ENCODE results near the gene HIPK4. TPM values are rescaled to one million over a fixed set of nuclear protein-coding genes. Genes with fewer than 3 reads are reported as not detected.
A peak's percentile ranks its signal among the peaks of the same experiment; 100 is the strongest.

HIPK4 gene
- total RNA-seq, 1 experiment from 2014 or later, result 0.74 TPM

DNA sequence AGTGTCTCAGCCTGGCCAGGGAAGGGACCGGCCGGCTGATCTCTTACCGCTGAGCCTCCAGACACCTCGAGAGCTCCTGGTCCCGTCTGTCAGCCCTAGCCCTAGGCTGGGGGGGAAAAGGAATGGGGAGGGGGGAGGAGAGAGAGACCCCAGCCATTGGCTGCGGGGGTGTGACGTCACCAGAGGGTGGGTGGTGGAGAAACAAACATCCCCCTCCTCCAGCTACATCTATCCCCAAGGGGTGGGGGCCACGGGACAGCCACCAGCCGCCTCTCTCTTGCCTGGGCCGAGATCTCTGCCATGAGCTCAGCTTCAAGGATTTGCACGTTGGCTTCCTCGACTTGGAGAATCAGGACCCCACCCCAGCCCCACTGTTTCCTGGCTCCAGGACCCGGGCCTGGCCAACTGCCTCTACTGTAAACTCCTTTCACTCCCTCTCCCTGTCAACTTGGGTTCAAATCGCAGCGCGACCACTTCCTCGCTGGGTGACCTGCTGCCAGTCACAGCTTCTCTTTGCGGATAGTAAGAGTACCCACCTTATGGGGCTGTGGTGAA, 23.4 kb upstream of the HIPK4 start, which contains the start of gene PRX:
Gene PRX (minus strand): TSS at position 88 of the 555 bp plus-strand sequence. CDS start 5,446 bp downstream, outside the sequence.
- CTCF ChIA-PET, result no interaction called here
- Histone ChIP-seq H3K9me3 (ENCODE audit: control insufficient read depth in 1 of 2, insufficient read depth in 1 of 2, low read depth in 1 of 2, low read length in 2 of 2) (no peaks in the 10 kb centered on the region), H2AFZ (ENCODE audit: low read depth, low read length, poor library complexity, severe bottlenecking) (no peak within 1 kb of the TSS), H3K9me2 (ENCODE audit: insufficient read depth) (no peaks in the 10 kb centered on the region), H3K9ac (ENCODE audit: low read length) (0 out of 2 replicates have a peak within 1 kb of the TSS, but pooled peaks have one; percentile 62), H4K20me1 (ENCODE audit: insufficient read depth) (no peaks in the 10 kb centered on the region), H3K36me3 (ENCODE audit: control insufficient read depth in 1 of 2, insufficient read depth in 2 of 2, low read length in 2 of 2) (no peaks in the 10 kb centered on the region), H3K4me3 (replicated peaks in 1 of 2; ENCODE audit: low read depth in 1 of 2, low read length in 2 of 2) (no peak within 1 kb of the TSS), H3K4me2 (ENCODE audit: low read length) (peak within 1 kb of the TSS; percentile 87; the same call in 1 of the 2 replicates), H3K27ac (ENCODE audit: low read depth, low read length) (no peak within 1 kb of the TSS; the same call in 1 of the 2 replicates), H3K4me1 (ENCODE audit: control insufficient read depth in 1 of 2, insufficient read depth in 2 of 2, low read length in 2 of 2) (peaks cover 41 to 71% of the 10 kb centered on the region in 2 experiments), H3K79me2 (ENCODE audit: insufficient read depth, low read length) (no peaks in the 10 kb centered on the region), H3K27me3 (ENCODE audit: insufficient read depth, low read length) (no peaks in the 10 kb centered on the region)
- no peak for ATAC-seq
- TF ChIP-seq POLR2A (IDR thresholded peaks at IDR 0.05; ENCODE audit: borderline replicate concordance, extremely low read depth, insufficient read depth, insufficient read length) (no peak), TCF7L2 (IDR thresholded peaks at IDR 0.05; ENCODE audit: borderline replicate concordance, extremely low read depth, insufficient read depth, insufficient read length) (no peak), JUND (IDR thresholded peaks at IDR 0.05) (no peak)
- intact Hi-C loops (cut with micrococcal nuclease), result no loop called here
- no peak for DNase-seq (ENCODE audit: low read depth, low spot score)
- BruUV-seq (replicated peaks), result no TSS peak
- POLR2A ChIA-PET, result interaction anchor here (1.5 to 4.8 kb wide), 3 partner anchors 7 to 20 kb away, joined by 3 to 23 read pairs (median 14); partner anchors contain the start of gene SERTAD1
- RAD21 ChIA-PET (ENCODE audit: low non-redundant PET in 1 of 2, low total read pairs in 2 of 2, uncharacterized antibody in 2 of 2, unreplicated experiment in 2 of 2), result no interaction called here

DNA sequence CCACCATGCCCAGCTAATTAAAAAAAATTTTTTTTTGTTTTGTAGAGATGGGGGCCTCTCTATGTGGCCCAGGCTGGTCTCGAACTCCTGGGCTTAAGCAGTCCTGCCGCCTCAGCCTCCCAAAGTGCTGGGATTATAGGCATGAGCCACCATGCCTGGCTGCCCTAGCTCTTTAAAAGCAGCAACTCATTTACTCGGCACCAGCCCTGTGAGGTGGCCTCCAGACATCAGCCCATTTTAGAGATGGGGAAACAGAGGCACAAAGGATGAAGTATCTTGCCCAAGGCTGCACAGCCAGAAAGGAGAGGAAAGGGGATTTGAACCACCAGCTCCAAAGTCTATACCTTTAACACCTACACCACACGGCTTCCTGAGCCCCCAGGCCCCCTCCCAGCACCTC, 22.9 kb upstream of the HIPK4 start:
- H3K4me2 ChIP-seq (ENCODE audit: low read length), result no peak overlapping the region
- H3K27ac ChIP-seq (ENCODE audit: low read depth, low read length), result no peak overlapping the region
- ATAC-seq (no peak), DNase-seq (ENCODE audit: low read depth, low spot score) (no peak)
- H2AFZ ChIP-seq (ENCODE audit: low read depth, low read length, poor library complexity, severe bottlenecking), result no peak overlapping the region
- no peaks in the 10 kb centered on the region for H3K79me2 ChIP-seq (ENCODE audit: insufficient read depth, low read length)
- H3K4me1 ChIP-seq (ENCODE audit: control insufficient read depth in 1 of 2, insufficient read depth in 2 of 2, low read length in 2 of 2), result peaks cover 41 to 70% of the 10 kb centered on the region in 2 experiments
- intact Hi-C loops (cut with micrococcal nuclease), result no loop called here
- H4K20me1 ChIP-seq (ENCODE audit: insufficient read depth), result no peaks in the 10 kb centered on the region
- no peaks in the 10 kb centered on the region for H3K9me3 ChIP-seq (ENCODE audit: control insufficient read depth in 1 of 2, insufficient read depth in 1 of 2, low read depth in 1 of 2, low read length in 2 of 2)
- ChIA-PET RAD21 (ENCODE audit: low non-redundant PET in 1 of 2, low total read pairs in 2 of 2, uncharacterized antibody in 2 of 2, unreplicated experiment in 2 of 2) (no interaction called here), POLR2A (interaction anchor here (1.1 to 4.8 kb wide), 3 partner anchors 8 to 21 kb away, joined by 3 to 14 read pairs (median 5); partner anchors contain the start of gene SERTAD1), CTCF (interaction anchor here (1.1 kb wide), 1 partner anchor 8 kb away, joined by 3 read pairs; no protein-coding TSS in a partner anchor)
- no peaks in the 10 kb centered on the region for H3K9me2 ChIP-seq (ENCODE audit: insufficient read depth)
- BruUV-seq (replicated peaks), result no TSS peak
- H3K4me3 ChIP-seq (replicated peaks in 1 of 2; ENCODE audit: low read depth in 1 of 2, low read length in 2 of 2), result no peak overlapping the region
- H3K9ac ChIP-seq (ENCODE audit: low read length), result no peak overlapping the region
- no peaks in the 10 kb centered on the region for H3K27me3 ChIP-seq (ENCODE audit: insufficient read depth, low read length)
- H3K36me3 ChIP-seq (ENCODE audit: control insufficient read depth in 1 of 2, insufficient read depth in 2 of 2, low read length in 2 of 2), result no peaks in the 10 kb centered on the region
- TF ChIP-seq JUND (IDR thresholded peaks at IDR 0.05) (no peak), POLR2A (IDR thresholded peaks at IDR 0.05; ENCODE audit: borderline replicate concordance, extremely low read depth, insufficient read depth, insufficient read length) (no peak), ELF1 (IDR thresholded peaks at IDR 0.05; ENCODE audit: borderline replicate concordance, low read depth) (no peak), EZH2 (IDR thresholded peaks at IDR 0.05) (no peak), TCF7L2 (IDR thresholded peaks at IDR 0.05; ENCODE audit: borderline replicate concordance, extremely low read depth, insufficient read depth, insufficient read length) (no peak), SP1 (IDR thresholded peaks at IDR 0.05; ENCODE audit: low read depth) (no peak), ZFX (IDR thresholded peaks at IDR 0.05) (no peak), EZH2phosphoT487 (IDR thresholded peaks at IDR 0.05; ENCODE audit: borderline replicate concordance) (no peak), YY1 (IDR thresholded peaks at IDR 0.05; ENCODE audit: extremely low read depth, insufficient replicate concordance, low read depth, low read length) (no peak)
- TF ChIP-seq, protein P1, sequence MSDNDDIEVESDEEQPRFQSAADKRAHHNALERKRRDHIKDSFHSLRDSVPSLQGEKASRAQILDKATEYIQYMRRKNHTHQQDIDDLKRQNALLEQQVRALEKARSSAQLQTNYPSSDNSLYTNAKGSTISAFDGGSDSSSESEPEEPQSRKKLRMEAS (IDR thresholded peaks at IDR 0.05), result no peak
- TF ChIP-seq, protein P2, sequence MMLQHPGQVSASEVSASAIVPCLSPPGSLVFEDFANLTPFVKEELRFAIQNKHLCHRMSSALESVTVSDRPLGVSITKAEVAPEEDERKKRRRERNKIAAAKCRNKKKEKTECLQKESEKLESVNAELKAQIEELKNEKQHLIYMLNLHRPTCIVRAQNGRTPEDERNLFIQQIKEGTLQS (IDR thresholded peaks at IDR 0.05), result no peak
- TF ChIP-seq, protein P3, sequence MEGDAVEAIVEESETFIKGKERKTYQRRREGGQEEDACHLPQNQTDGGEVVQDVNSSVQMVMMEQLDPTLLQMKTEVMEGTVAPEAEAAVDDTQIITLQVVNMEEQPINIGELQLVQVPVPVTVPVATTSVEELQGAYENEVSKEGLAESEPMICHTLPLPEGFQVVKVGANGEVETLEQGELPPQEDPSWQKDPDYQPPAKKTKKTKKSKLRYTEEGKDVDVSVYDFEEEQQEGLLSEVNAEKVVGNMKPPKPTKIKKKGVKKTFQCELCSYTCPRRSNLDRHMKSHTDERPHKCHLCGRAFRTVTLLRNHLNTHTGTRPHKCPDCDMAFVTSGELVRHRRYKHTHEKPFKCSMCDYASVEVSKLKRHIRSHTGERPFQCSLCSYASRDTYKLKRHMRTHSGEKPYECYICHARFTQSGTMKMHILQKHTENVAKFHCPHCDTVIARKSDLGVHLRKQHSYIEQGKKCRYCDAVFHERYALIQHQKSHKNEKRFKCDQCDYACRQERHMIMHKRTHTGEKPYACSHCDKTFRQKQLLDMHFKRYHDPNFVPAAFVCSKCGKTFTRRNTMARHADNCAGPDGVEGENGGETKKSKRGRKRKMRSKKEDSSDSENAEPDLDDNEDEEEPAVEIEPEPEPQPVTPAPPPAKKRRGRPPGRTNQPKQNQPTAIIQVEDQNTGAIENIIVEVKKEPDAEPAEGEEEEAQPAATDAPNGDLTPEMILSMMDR (IDR thresholded peaks at IDR 0.05 in 2 of 3, conservative IDR thresholded peaks at IDR 0.05 in 1 of 3; ENCODE audit: borderline replicate concordance in 1 of 3, insufficient read depth in 1 of 3, low read depth in 2 of 3, low read length in 2 of 3), result no peak
- TF ChIP-seq, protein P4, sequence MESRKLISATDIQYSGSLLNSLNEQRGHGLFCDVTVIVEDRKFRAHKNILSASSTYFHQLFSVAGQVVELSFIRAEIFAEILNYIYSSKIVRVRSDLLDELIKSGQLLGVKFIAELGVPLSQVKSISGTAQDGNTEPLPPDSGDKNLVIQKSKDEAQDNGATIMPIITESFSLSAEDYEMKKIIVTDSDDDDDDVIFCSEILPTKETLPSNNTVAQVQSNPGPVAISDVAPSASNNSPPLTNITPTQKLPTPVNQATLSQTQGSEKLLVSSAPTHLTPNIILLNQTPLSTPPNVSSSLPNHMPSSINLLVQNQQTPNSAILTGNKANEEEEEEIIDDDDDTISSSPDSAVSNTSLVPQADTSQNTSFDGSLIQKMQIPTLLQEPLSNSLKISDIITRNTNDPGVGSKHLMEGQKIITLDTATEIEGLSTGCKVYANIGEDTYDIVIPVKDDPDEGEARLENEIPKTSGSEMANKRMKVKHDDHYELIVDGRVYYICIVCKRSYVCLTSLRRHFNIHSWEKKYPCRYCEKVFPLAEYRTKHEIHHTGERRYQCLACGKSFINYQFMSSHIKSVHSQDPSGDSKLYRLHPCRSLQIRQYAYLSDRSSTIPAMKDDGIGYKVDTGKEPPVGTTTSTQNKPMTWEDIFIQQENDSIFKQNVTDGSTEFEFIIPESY (IDR thresholded peaks at IDR 0.05; ENCODE audit: extremely low read depth, insufficient replicate concordance, low read length), result no peak

Data from HCT116 (cell line).